ENCODE results near the gene MANEA. TPM values are rescaled to one million over a fixed set of nuclear protein-coding genes. Genes with fewer than 3 reads are reported as not detected.

Gene MANEA
- polyA plus RNA-seq, 1 experiment: 17.3 TPM

DNA sequence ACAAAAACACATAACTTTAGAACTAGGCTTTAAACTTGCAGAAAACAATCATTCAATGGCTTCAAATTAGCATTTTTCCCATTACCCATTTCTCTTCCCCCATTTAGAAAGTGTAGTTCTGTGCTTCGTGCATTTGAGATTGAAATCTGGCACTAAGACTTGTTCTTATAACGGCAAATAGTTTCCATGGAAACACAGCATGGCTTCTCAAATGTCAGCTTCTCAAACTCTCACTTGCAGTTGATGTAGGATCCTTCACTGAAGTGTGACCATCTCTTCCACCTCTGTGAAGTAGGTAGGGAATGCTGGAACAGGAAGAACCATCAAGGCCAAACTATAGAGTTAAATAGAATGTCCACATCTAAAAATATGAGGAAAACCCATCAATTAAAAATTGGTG is 52.2 kb downstream of the MANEA start:
- no peak overlapping the region for H3K4me3 ChIP-seq (ENCODE audit: low read depth, low read length)
- POLR2A ChIA-PET: no interaction called here
- CTCF ChIA-PET: no interaction called here
- H3K27me3 ChIP-seq (ENCODE audit: control insufficient read depth, insufficient read depth, low read length): no peaks in the 10 kb centered on the region
- TF ChIP-seq, protein P1, sequence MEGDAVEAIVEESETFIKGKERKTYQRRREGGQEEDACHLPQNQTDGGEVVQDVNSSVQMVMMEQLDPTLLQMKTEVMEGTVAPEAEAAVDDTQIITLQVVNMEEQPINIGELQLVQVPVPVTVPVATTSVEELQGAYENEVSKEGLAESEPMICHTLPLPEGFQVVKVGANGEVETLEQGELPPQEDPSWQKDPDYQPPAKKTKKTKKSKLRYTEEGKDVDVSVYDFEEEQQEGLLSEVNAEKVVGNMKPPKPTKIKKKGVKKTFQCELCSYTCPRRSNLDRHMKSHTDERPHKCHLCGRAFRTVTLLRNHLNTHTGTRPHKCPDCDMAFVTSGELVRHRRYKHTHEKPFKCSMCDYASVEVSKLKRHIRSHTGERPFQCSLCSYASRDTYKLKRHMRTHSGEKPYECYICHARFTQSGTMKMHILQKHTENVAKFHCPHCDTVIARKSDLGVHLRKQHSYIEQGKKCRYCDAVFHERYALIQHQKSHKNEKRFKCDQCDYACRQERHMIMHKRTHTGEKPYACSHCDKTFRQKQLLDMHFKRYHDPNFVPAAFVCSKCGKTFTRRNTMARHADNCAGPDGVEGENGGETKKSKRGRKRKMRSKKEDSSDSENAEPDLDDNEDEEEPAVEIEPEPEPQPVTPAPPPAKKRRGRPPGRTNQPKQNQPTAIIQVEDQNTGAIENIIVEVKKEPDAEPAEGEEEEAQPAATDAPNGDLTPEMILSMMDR (IDR thresholded peaks at IDR 0.05; ENCODE audit: low read depth, low read length): no peak
- H3K9me3 ChIP-seq (ENCODE audit: control insufficient read depth, insufficient read depth, low read length): no peaks in the 10 kb centered on the region
- no peak overlapping the region for H3K27ac ChIP-seq (ENCODE audit: low read depth, low read length)
- DNase-seq (ENCODE audit: low read depth, low spot score): no peak

DNA sequence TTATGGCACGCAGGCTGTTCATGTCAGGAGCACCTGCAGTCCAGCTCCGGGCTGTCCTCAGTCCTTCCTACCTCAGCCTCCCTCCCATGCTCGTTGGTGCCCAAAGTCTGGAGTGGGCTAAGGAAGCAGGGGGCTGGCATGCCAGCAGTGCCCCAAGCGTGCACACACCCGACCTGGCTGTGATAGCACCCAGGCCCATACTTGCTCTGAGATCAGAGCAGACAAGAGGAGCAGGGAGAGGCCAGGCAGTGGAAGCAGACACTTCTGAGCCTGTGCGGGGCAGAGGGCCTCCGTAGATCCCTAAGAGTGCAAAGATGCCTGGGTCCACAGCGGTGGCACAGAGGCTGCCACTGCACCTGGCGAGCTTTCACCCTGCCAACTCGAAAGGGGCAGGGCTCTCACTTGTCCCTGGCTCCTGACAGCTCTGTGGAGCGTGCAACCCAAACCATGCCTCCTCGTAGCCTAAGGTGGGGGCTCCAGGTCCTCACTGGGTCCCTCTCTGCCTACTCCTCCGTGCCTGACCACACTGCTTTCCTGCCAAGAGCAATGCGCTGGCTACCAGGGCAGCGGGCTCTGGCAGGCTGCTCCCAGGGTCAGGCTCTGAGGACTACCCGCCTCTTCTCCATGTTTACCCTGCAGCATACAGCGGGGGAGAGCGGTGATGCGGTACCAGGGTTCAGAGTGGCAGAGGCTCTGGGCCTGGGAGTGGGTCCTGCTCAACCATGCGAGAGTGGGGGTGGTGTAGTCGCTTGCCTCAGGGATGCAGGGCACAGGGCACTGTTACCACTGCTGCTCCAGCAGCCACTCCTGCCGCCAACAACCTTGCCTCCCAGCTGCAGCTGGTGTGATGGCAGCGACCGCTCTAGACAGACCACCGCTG is 59.5 kb downstream of the MANEA start:
- ChIA-PET CTCF (no interaction called here), POLR2A (no interaction called here)
- TF ChIP-seq, protein P1 (IDR thresholded peaks at IDR 0.05; ENCODE audit: low read depth, low read length): no peak
- no peaks in the 10 kb centered on the region for H3K27me3 ChIP-seq (ENCODE audit: control insufficient read depth, insufficient read depth, low read length)
- no peak for DNase-seq (ENCODE audit: low read depth, low spot score)
- peaks cover 12% of the 10 kb centered on the region for H3K9me3 ChIP-seq (ENCODE audit: control insufficient read depth, insufficient read depth, low read length)
- H3K4me3 ChIP-seq (ENCODE audit: low read depth, low read length): no peak overlapping the region
- H3K27ac ChIP-seq (ENCODE audit: low read depth, low read length): no peak overlapping the region

DNA sequence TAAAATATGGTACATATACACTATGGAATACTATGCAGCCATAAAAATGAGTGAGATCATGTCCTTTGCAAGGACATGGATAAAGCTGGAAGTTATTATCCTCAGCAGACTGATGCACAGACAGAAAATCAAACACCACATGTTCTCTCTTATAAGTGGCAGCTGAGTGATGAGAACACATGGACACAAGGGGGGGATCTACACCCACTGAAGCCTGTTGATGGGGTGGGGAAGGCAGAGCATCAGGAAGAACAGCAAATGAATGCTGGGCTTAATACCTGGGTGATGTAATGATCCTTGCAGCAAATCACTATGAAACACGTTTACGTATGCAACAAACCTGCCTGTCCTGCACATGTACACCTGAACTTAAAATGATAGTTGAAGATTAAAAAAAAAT is 71.3 kb downstream of the MANEA start:
- CTCF ChIA-PET: no interaction called here
- no peak for DNase-seq (ENCODE audit: low read depth, low spot score)
- no peak overlapping the region for H3K4me3 ChIP-seq (ENCODE audit: low read depth, low read length)
- H3K27ac ChIP-seq (ENCODE audit: low read depth, low read length): no peak overlapping the region
- TF ChIP-seq, protein P1 (IDR thresholded peaks at IDR 0.05; ENCODE audit: low read depth, low read length): no peak
- no peaks in the 10 kb centered on the region for H3K9me3 ChIP-seq (ENCODE audit: control insufficient read depth, insufficient read depth, low read length)
- H3K27me3 ChIP-seq (ENCODE audit: control insufficient read depth, insufficient read depth, low read length): no peaks in the 10 kb centered on the region
- POLR2A ChIA-PET: no interaction called here

GRCh38 chr6:95649451-95649850 is 72.1 kb downstream of the MANEA start:
- no peak overlapping the region for H3K27ac ChIP-seq (ENCODE audit: low read depth, low read length)
- TF ChIP-seq, protein P1 (IDR thresholded peaks at IDR 0.05; ENCODE audit: low read depth, low read length): no peak
- CTCF ChIA-PET: no interaction called here

DNA sequence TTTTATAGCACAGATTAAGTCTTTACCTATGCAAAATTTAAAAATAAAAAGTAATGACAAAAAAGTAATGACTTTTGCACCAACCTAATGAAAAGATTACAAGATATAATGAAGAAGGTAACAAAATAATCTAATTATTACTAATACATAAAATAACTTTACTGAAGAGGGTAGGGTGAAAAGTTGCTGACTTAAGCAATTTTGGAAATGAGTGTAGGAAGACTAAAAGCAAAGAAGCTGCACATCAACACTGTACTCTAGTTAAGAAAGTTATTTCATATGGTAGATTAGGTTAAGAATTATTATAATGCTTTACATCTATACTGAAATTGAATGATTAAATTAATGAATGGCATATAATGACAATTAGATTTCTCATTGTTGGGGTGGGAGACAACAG is 76.8 kb downstream of the MANEA start:
- ChIA-PET POLR2A (no interaction called here), CTCF (no interaction called here)
- Histone ChIP-seq H3K9me3 (ENCODE audit: control insufficient read depth, insufficient read depth, low read length) (no peaks in the 10 kb centered on the region), H3K27ac (ENCODE audit: low read depth, low read length) (no peak overlapping the region), H3K4me3 (ENCODE audit: low read depth, low read length) (no peak overlapping the region), H3K27me3 (ENCODE audit: control insufficient read depth, insufficient read depth, low read length) (no peaks in the 10 kb centered on the region)
- DNase-seq (ENCODE audit: low read depth, low spot score): no peak
- TF ChIP-seq, protein P1 (IDR thresholded peaks at IDR 0.05; ENCODE audit: low read depth, low read length): no peak

More at GRCh38 chr6:95649451-95649850, 72.1 kb downstream of the MANEA start:
- Histone ChIP-seq H3K27me3 (ENCODE audit: control insufficient read depth, insufficient read depth, low read length) (no peaks in the 10 kb centered on the region), H3K4me3 (ENCODE audit: low read depth, low read length) (no peak overlapping the region), H3K9me3 (ENCODE audit: control insufficient read depth, insufficient read depth, low read length) (no peaks in the 10 kb centered on the region)
- no peak for DNase-seq (ENCODE audit: low read depth, low spot score)
- POLR2A ChIA-PET: no interaction called here

Measured in AG04450 (cell line).